SU-DHL-6 (cell line): Measurements from ENCODE around the gene FIGN.

ENCODE experiments used
- H2AFZ ChIP-seq: fragments of 200-600 bp; sonication (generic); 2 replicates; pipeline ENCODE4 v1.6.1; 2014; ENCODE audit warnings: low read depth, mild to moderate bottlenecking, moderate library complexity, mixed read lengths, antibody characterized with exemption, low read length; ENCODE audit not compliant: severe bottlenecking
- H3F3A ChIP-seq: fragments of 200-600 bp; shearing (Covaris generic); 2 replicates; pipeline ENCODE4 v1.6.0; 2016; ENCODE audit warnings: antibody characterized with exemption, mild to moderate bottlenecking; ENCODE audit not compliant: insufficient read depth
- H3K27ac ChIP-seq: fragments of 200-600 bp; sonication (generic); 2 replicates; pipeline ENCODE4 v1.5.1; 2016; ENCODE audit warnings: low read depth, mild to moderate bottlenecking, low read length, moderate library complexity, mixed read lengths
- H3K27me3 ChIP-seq: fragments of 200-600 bp; sonication (generic), shearing (Covaris generic); 2 replicates; pipeline ENCODE4 v1.6.0; 2014; ENCODE audit warnings: mild to moderate bottlenecking, low read length
- H3K36me3 ChIP-seq: fragments of 200-600 bp; sonication (generic); 2 replicates; pipeline ENCODE4 v1.6.1; 2014; ENCODE audit warnings: mild to moderate bottlenecking, low read length, mixed read lengths
- H3K4me2 ChIP-seq: fragments of 300-600, 200-600 bp; shearing (Covaris generic), sonication (generic); 2 replicates; pipeline ENCODE4 v1.6.0; 2014; ENCODE audit warnings: low read length, low read depth, mild to moderate bottlenecking; ENCODE audit not compliant: poor library complexity, severe bottlenecking
- H3K4me3 ChIP-seq: fragments of 200-600 bp; sonication (generic); 2 replicates; pipeline ENCODE4 v1.5.1; 2014; ENCODE audit warnings: antibody characterized with exemption, low read length, mild to moderate bottlenecking, mixed read lengths; ENCODE audit not compliant: insufficient read depth, poor library complexity, severe bottlenecking
- H3K79me2 ChIP-seq: fragments of 200-600 bp; sonication (generic); 2 replicates; pipeline ENCODE4 v1.6.1; 2014; ENCODE audit warnings: mild to moderate bottlenecking, low read length, moderate library complexity; ENCODE audit not compliant: insufficient read depth
- H3K9ac ChIP-seq: fragments of 200-600 bp; sonication (generic); 2 replicates; pipeline ENCODE4 v1.7.0; 2014; ENCODE audit warnings: mild to moderate bottlenecking, low read length
- H3K9me2 ChIP-seq: fragments of 200-600 bp; sonication (generic); replicated peaks from 2 replicates; pipeline ENCODE4 v1.6.1; 2014; ENCODE audit warnings: low read length; ENCODE audit not compliant: insufficient read depth
- H3K9me3 ChIP-seq: fragments of 200-600 bp; sonication (generic); 2 replicates; pipeline ENCODE4 v1.6.1; 2014; ENCODE audit warnings: low read length, mixed read lengths; ENCODE audit not compliant: insufficient read depth
- H4K20me1 ChIP-seq: fragments of 200-600 bp; sonication (generic); 2 replicates; pipeline ENCODE4 v1.6.1; 2014; ENCODE audit warnings: low read depth, mild to moderate bottlenecking, antibody characterized with exemption, low read length, moderate library complexity, mixed read lengths
- EZH2phosphoT487 ChIP-seq: fragments of 200-600 bp; sonication (generic), shearing (Covaris generic); conservative IDR thresholded peaks from 2 replicates; pipeline ENCODE4 v1.6.1; 2018; ENCODE audit warnings: mild to moderate bottlenecking, antibody characterized with exemption, low read length, moderate library complexity, mixed read lengths
- TF ChIP-seq, protein P1 (sequence below): fragments of 200-600 bp; sonication (generic); IDR thresholded peaks from one replicate; pipeline ENCODE4 v1.5.1; 2017; ENCODE audit warnings: antibody characterized with exemption, mild to moderate bottlenecking, low read length, moderate library complexity; ENCODE audit not compliant: insufficient read depth, poor library complexity, severe bottlenecking

The FIGN gene

DNA sequence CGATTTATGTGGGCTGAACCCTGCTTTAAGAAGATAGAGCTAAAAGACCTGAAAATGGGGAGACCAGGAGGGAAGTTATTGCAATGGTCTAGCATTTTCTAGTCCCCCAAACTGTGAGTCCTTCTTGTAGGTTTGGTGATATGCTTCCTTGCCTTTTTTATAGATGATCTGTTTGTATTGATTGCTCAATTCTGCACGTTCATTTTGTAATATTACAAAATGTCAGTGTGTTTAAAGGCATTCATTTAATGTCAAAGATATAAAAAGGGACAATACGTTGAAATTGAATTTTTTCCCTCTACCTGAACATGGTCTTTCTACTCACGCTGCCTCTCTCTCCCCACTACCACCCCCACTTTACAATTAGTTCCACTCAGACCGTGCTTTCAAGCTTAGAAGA lies 5.6 kb upstream of the FIGN start:
- TF ChIP-seq, protein P1, sequence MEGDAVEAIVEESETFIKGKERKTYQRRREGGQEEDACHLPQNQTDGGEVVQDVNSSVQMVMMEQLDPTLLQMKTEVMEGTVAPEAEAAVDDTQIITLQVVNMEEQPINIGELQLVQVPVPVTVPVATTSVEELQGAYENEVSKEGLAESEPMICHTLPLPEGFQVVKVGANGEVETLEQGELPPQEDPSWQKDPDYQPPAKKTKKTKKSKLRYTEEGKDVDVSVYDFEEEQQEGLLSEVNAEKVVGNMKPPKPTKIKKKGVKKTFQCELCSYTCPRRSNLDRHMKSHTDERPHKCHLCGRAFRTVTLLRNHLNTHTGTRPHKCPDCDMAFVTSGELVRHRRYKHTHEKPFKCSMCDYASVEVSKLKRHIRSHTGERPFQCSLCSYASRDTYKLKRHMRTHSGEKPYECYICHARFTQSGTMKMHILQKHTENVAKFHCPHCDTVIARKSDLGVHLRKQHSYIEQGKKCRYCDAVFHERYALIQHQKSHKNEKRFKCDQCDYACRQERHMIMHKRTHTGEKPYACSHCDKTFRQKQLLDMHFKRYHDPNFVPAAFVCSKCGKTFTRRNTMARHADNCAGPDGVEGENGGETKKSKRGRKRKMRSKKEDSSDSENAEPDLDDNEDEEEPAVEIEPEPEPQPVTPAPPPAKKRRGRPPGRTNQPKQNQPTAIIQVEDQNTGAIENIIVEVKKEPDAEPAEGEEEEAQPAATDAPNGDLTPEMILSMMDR = no peak
- no peak for TF ChIP-seq EZH2phosphoT487
- Histone ChIP-seq H3K4me3 (no peak overlapping the region), H3F3A (no peaks in the 10 kb centered on the region), H3K27me3 (no peaks in the 10 kb centered on the region), H3K9ac (no peak overlapping the region), H3K4me2 (no peak overlapping the region), H3K9me3 (no peaks in the 10 kb centered on the region), H3K27ac (no peak overlapping the region), H3K9me2 (no peaks in the 10 kb centered on the region), H3K79me2 (no peaks in the 10 kb centered on the region), H4K20me1 (no peaks in the 10 kb centered on the region), H3K36me3 (no peaks in the 10 kb centered on the region), H2AFZ (no peak overlapping the region)

DNA sequence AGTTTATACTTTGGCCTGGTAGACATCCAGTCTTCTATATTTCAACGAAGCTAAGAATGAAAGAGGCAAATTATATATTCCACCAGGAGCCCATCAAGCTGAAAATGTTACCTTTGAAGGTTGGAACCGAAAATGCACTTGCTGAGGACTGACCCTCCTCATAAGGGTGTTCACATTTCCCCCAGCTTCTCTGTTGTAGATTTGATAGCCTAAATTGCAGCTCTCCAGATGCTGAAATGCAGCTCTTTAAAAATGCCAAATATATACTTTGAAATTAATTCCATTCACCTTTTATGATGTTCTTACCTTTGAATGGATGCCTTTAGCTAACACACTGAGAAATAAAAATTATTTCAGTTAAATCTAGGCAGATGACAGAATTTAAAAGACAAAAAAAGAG lies 1.8 kb upstream of the FIGN start:
- Histone ChIP-seq H3K36me3 (no peaks in the 10 kb centered on the region), H3K4me3 (no peak overlapping the region), H3K4me2 (no peak overlapping the region), H3K27me3 (no peaks in the 10 kb centered on the region), H3K27ac (no peak overlapping the region), H3K9me2 (no peaks in the 10 kb centered on the region), H3K9me3 (no peaks in the 10 kb centered on the region), H2AFZ (no peak overlapping the region), H4K20me1 (no peaks in the 10 kb centered on the region), H3K9ac (no peak overlapping the region), H3K79me2 (no peaks in the 10 kb centered on the region), H3F3A (no peaks in the 10 kb centered on the region)
- TF ChIP-seq EZH2phosphoT487 = no peak
- TF ChIP-seq, protein P1 = no peak

DNA sequence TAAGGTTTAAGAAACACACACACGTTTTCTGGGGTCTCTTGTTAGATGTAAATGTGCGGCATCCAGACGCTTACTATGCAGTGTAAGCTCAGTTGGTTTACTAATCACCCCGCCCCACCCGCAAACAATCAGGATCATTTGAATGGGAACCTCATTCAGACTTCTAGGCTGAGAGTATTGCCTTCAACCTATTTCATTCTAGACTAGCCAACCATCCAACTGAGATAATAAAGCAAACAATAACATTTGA lies 1.3 kb upstream of the FIGN start:
- no peak overlapping the region for H3K4me2 ChIP-seq

More for the DNA sequence above, 1.3 kb upstream of the FIGN start:
- Histone ChIP-seq H3K36me3 (no peaks in the 10 kb centered on the region), H4K20me1 (no peaks in the 10 kb centered on the region), H3K79me2 (no peaks in the 10 kb centered on the region), H2AFZ (no peak overlapping the region), H3K27ac (no peak overlapping the region), H3K9me3 (no peaks in the 10 kb centered on the region), H3K9ac (no peak overlapping the region), H3K4me3 (no peak overlapping the region), H3K9me2 (no peaks in the 10 kb centered on the region), H3F3A (no peaks in the 10 kb centered on the region), H3K27me3 (no peaks in the 10 kb centered on the region)
- TF ChIP-seq, protein P1 = no peak
- TF ChIP-seq EZH2phosphoT487 = no peak
